C4-2B (cell line): Measurements from ENCODE around the gene PSG6.
"Not testable (repeated sequence)": the region's sequence is repeated elsewhere in the genome, so short reads cannot be mapped to it uniquely, and the experiment has no call there.

Experiments
- ZFX ChIP-seq: fragments of 450-650 bp; IDR thresholded peaks from 2 replicates; pipeline ENCODE4 v1.6.1; 2017
- TF ChIP-seq, protein P1 (sequence below): fragments of 450-650 bp; conservative IDR thresholded peaks from 2 replicates; pipeline ENCODE4 v1.5.1; 2017; ENCODE audit warnings: mild to moderate bottlenecking

DNA sequence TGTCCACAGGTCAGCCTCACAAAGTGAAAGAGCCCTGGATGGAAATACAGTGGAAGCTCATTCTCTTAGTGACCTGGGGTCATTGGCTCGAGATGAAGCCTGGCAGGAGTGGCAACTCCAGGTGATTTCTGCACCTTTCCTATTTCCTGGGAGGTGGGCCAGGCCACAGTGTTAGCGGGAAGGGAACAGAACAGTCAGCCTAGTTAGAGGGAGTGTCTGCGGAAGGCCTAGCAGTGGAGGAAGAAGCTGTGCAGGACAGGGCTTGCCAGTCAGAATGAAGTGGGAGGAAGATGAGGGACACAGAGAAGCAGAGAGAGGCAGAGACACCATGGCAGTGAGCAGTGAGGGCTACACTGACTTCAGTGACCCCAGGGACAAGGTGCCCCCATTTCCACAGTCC lies 15.7 kb upstream of the PSG6 start:
- TF ChIP-seq, protein P1, sequence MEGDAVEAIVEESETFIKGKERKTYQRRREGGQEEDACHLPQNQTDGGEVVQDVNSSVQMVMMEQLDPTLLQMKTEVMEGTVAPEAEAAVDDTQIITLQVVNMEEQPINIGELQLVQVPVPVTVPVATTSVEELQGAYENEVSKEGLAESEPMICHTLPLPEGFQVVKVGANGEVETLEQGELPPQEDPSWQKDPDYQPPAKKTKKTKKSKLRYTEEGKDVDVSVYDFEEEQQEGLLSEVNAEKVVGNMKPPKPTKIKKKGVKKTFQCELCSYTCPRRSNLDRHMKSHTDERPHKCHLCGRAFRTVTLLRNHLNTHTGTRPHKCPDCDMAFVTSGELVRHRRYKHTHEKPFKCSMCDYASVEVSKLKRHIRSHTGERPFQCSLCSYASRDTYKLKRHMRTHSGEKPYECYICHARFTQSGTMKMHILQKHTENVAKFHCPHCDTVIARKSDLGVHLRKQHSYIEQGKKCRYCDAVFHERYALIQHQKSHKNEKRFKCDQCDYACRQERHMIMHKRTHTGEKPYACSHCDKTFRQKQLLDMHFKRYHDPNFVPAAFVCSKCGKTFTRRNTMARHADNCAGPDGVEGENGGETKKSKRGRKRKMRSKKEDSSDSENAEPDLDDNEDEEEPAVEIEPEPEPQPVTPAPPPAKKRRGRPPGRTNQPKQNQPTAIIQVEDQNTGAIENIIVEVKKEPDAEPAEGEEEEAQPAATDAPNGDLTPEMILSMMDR, result not testable (repeated sequence)
- not testable (repeated sequence) for TF ChIP-seq ZFX
